Keratinocyte (primary cell): ENCODE results near the gene REEP6. TPM values are rescaled to one million over a fixed set of nuclear protein-coding genes. Genes with fewer than 3 reads are reported as not detected.

Experiments
- DNase-seq: peaks from one replicate; pipeline ENCODE4 v3.0.0-alpha.2; 2011; ENCODE audit warnings: low read depth, missing footprints, low spot score
- FAIRE-seq: peaks from 2 replicates; lab custom pipeline; 2011; peaks lifted over from hg19 to GRCh38; lab: Jason Lieb, UNC
- H2AFZ ChIP-seq: 2 replicates; pipeline ENCODE4 v1.6.0; 2012; ENCODE audit warnings: low read length, control low read depth, inconsistent platforms; ENCODE audit not compliant: control insufficient read depth
- H3K27ac ChIP-seq: 2 replicates; pipeline ENCODE4 v1.5.1; 2011; ENCODE audit warnings: low read length; ENCODE audit not compliant: control insufficient read depth, insufficient read depth
- H3K27me3 ChIP-seq: 3 replicates; pipeline ENCODE4 v1.6.0; 2011; ENCODE audit warnings: low read length; ENCODE audit not compliant: control insufficient read depth, insufficient read depth; ENCODE audit errors: extremely low read depth
- H3K36me3 ChIP-seq, 2 experiments: 2 replicates in 1 of 2; 3 replicates in 1 of 2; pipeline ENCODE4 v1.5.1; 2011; ENCODE audit warnings: low read length in 2 of 2, mild to moderate bottlenecking in 1 of 2; ENCODE audit not compliant: control insufficient read depth in 2 of 2, insufficient read depth in 2 of 2; ENCODE audit errors: extremely low read depth in 1 of 2
- H3K4me1 ChIP-seq: 3 replicates; pipeline ENCODE4 v1.5.1; 2011; ENCODE audit warnings: low read length; ENCODE audit not compliant: control insufficient read depth, insufficient read depth; ENCODE audit errors: extremely low read depth
- H3K4me2 ChIP-seq: 3 replicates; pipeline ENCODE4 v1.6.0; 2011; ENCODE audit warnings: low read depth, low read length; ENCODE audit not compliant: control insufficient read depth, insufficient read depth; ENCODE audit errors: extremely low read depth
- H3K4me3 ChIP-seq, 3 experiments: fragments of 200-600 bp in 1 of 3; sonication (generic) in 1 of 3; 2 replicates in 2 of 3; 3 replicates in 1 of 3; pipeline ENCODE4 v1.5.1; 2011 to 2016; ENCODE audit warnings: low read length in 3 of 3, mild to moderate bottlenecking in 3 of 3, control low read depth in 2 of 3, inconsistent platforms in 1 of 3, low read depth in 1 of 3, mixed read lengths in 1 of 3, mixed run types in 1 of 3, moderate library complexity in 1 of 3; ENCODE audit not compliant: control insufficient read depth in 2 of 3, insufficient read depth in 2 of 3; ENCODE audit errors: extremely low read depth in 1 of 3
- H3K79me2 ChIP-seq: 2 replicates; pipeline ENCODE4 v1.6.0; 2012; ENCODE audit warnings: low read length; ENCODE audit not compliant: control insufficient read depth, insufficient read depth
- H3K9ac ChIP-seq: 3 replicates; pipeline ENCODE4 v1.6.0; 2011; ENCODE audit warnings: low read length; ENCODE audit not compliant: control insufficient read depth, insufficient read depth; ENCODE audit errors: extremely low read depth
- H3K9me1 ChIP-seq: 3 replicates; pipeline ENCODE4 v1.6.0; 2011; ENCODE audit warnings: low read length; ENCODE audit not compliant: control insufficient read depth, insufficient read depth; ENCODE audit errors: extremely low read depth
- H3K9me3 ChIP-seq: 2 replicates; pipeline ENCODE4 v1.5.1; 2012; ENCODE audit warnings: low read depth, low read length; ENCODE audit not compliant: control insufficient read depth
- H4K20me1 ChIP-seq: 3 replicates; pipeline ENCODE4 v1.6.0; 2011; ENCODE audit warnings: low read length; ENCODE audit not compliant: control insufficient read depth, insufficient read depth; ENCODE audit errors: extremely low read depth
- EZH2 ChIP-seq: IDR thresholded peaks from one replicate; pipeline ENCODE4 v1.6.1; 2012; ENCODE audit warnings: inconsistent platforms, mild to moderate bottlenecking, low read length, moderate library complexity
- dilution Hi-C: fragments of 300-500 bp; cut with MboI; formaldehyde crosslinking; loops from one replicate; pipeline ENCODE4 v1.7.0; 2020; ENCODE audit warnings: low sequenced_read_pairs; ENCODE audit not compliant: extremely low pct_ligation_motif_present
- polyA plus RNA-seq, 5 experiments: library from polyadenylated mRNA; depleted of rRNA in 3 of 5; stranded (reverse) in 3 of 5; stranded (forward) in 1 of 5; unstranded in 1 of 5; fragments of >200 nt; gene quantifications; 1 replicate in 1 of 5; 2 replicates in 3 of 5; 3 replicates in 1 of 5; pipeline versions ENCODE4 v1.2.1 to v1.2.3, GENCODE V29; 2011 to 2012; ENCODE audit warnings: missing spikeins in 2 of 5, low read depth in 1 of 5, low replicate concordance in 1 of 5
- TF ChIP-seq, protein P1 (sequence below), 3 experiments: IDR thresholded peaks in 1 of 3; conservative IDR thresholded peaks in 1 of 3; optimal IDR thresholded peaks in 1 of 3; 2 replicates in 2 of 3; 3 replicates in 1 of 3; pipeline versions ENCODE3 to v1.5.1; 2011; ENCODE audit warnings: low read length in 3 of 3, mild to moderate bottlenecking in 3 of 3, moderate library complexity in 2 of 3, control low read depth in 1 of 3, inconsistent platforms in 1 of 3; ENCODE audit not compliant: insufficient read depth in 2 of 3; ENCODE audit errors: extremely low read depth in 1 of 3

The REEP6 gene
- polyA plus RNA-seq, 1 donor (not counting 4 experiments of a cell fraction or from before 2014, with no cell fraction given) = 1.2 TPM

DNA sequence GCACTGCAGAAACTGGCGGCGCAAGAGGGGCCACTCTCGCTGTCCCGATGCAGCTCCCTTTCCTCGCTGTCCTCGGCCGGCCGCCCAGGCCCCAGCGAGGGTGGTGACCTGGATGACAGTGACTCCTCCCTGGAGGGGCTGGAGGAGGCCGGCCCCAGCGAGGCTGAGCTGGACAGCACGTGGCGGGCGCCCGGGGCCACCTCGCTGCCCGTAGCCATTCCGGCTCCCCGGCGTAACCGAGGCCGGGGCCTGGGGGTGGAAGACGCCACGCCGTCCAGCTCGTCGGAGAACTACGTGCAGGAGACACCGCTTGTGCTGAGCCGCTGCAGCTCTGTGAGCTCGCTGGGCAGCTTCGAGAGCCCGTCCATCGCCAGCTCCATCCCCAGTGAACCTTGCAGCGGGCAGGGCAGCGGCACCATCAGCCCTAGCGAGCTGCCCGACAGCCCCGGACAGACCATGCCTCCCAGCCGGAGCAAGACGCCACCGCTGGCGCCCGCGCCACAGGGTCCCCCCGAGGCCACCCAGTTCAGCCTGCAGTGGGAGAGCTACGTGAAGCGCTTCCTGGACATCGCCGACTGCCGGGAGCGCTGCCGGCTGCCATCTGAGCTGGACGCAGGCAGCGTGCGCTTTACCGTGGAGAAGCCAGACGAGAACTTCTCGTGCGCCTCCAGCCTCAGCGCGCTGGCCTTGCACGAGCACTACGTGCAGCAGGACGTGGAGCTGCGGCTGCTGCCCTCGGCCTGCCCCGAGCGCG lies 24.3 kb upstream of the REEP6 start:
- Histone ChIP-seq H3K27me3 (peaks cover 56% of the 10 kb centered on the region), H3K4me2 (no peak overlapping the region)
- no peak for FAIRE-seq

DNA sequence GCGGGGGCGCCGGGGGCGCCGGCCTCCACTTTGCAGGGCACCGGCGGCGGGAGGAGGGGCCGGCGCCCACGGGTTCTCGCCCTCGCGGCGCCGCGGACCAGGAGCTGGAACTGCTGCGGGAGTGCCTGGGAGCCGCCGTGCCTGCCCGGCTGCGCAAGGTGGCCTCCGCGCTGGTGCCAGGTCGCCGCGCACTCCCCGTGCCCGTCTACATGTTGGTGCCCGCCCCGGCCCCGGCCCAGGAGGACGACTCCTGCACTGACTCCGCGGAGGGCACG lies 23.8 kb upstream of the REEP6 start:
- TF ChIP-seq, protein P1, sequence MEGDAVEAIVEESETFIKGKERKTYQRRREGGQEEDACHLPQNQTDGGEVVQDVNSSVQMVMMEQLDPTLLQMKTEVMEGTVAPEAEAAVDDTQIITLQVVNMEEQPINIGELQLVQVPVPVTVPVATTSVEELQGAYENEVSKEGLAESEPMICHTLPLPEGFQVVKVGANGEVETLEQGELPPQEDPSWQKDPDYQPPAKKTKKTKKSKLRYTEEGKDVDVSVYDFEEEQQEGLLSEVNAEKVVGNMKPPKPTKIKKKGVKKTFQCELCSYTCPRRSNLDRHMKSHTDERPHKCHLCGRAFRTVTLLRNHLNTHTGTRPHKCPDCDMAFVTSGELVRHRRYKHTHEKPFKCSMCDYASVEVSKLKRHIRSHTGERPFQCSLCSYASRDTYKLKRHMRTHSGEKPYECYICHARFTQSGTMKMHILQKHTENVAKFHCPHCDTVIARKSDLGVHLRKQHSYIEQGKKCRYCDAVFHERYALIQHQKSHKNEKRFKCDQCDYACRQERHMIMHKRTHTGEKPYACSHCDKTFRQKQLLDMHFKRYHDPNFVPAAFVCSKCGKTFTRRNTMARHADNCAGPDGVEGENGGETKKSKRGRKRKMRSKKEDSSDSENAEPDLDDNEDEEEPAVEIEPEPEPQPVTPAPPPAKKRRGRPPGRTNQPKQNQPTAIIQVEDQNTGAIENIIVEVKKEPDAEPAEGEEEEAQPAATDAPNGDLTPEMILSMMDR (optimal IDR thresholded peaks at IDR 0.05 in 1 of 3, IDR thresholded peaks at IDR 0.05 in 1 of 3, conservative IDR thresholded peaks at IDR 0.05 in 1 of 3; ENCODE audit: extremely low read depth in 1 of 3, insufficient read depth in 2 of 3, low read length in 3 of 3) = no peak
- TF ChIP-seq EZH2 = no peak
- Histone ChIP-seq H3K27me3 (peaks cover 60% of the 10 kb centered on the region), H3K9me1 (peaks cover 3% of the 10 kb centered on the region), H3K9ac (no peak overlapping the region), H3K27ac (no peak overlapping the region), H3K79me2 (no peaks in the 10 kb centered on the region), H3K4me1 (peaks cover 16% of the 10 kb centered on the region), H4K20me1 (peaks cover 12% of the 10 kb centered on the region), H3K9me3 (no peaks in the 10 kb centered on the region), H3K4me3 (no peak overlapping the region), H3K36me3 (no peaks in the 10 kb centered on the region), H2AFZ (no peak overlapping the region), H3K4me2 (peak overlapping the region; percentile 22)
- no peak for FAIRE-seq
- dilution Hi-C loops = no loop called here
- DNase-seq = no peak

More for the DNA sequence above, 24.3 kb upstream of the REEP6 start:
- peak; percentile 85 for TF ChIP-seq EZH2
- TF ChIP-seq, protein P1 (optimal IDR thresholded peaks at IDR 0.05 in 1 of 3, IDR thresholded peaks at IDR 0.05 in 1 of 3, conservative IDR thresholded peaks at IDR 0.05 in 1 of 3; ENCODE audit: extremely low read depth in 1 of 3, insufficient read depth in 2 of 3, low read length in 3 of 3) = no peak
- Histone ChIP-seq H2AFZ (no peak overlapping the region), H3K27ac (no peak overlapping the region), H3K4me1 (peaks cover 16% of the 10 kb centered on the region), H3K9me1 (no peaks in the 10 kb centered on the region), H3K36me3 (no peaks in the 10 kb centered on the region), H4K20me1 (peaks cover 9% of the 10 kb centered on the region), H3K9ac (no peak overlapping the region), H3K4me3 (no peak overlapping the region), H3K9me3 (no peaks in the 10 kb centered on the region), H3K79me2 (no peaks in the 10 kb centered on the region)
- no peak for DNase-seq
- dilution Hi-C loops = no loop called here
